Keratinocyte (primary cell): ENCODE data around the gene KIF22. TPM values are rescaled to one million over a fixed set of nuclear protein-coding genes. Genes with fewer than 3 reads are reported as not detected.

Experiments
- DNase-seq: peaks from one replicate; pipeline ENCODE4 v3.0.0-alpha.2; 2011; ENCODE audit warnings: low read depth, missing footprints, low spot score
- FAIRE-seq: peaks from 2 replicates; lab custom pipeline; 2011; peaks lifted over from hg19 to GRCh38; lab: Jason Lieb, UNC
- H2AFZ ChIP-seq: 2 replicates; pipeline ENCODE4 v1.6.0; 2012; ENCODE audit warnings: low read length, control low read depth, inconsistent platforms; ENCODE audit not compliant: control insufficient read depth
- H3K27ac ChIP-seq: 2 replicates; pipeline ENCODE4 v1.5.1; 2011; ENCODE audit warnings: low read length; ENCODE audit not compliant: control insufficient read depth, insufficient read depth
- H3K27me3 ChIP-seq: 3 replicates; pipeline ENCODE4 v1.6.0; 2011; ENCODE audit warnings: low read length; ENCODE audit not compliant: control insufficient read depth, insufficient read depth; ENCODE audit errors: extremely low read depth
- H3K36me3 ChIP-seq, 2 experiments: 2 replicates in 1 of 2; 3 replicates in 1 of 2; pipeline ENCODE4 v1.5.1; 2011; ENCODE audit warnings: low read length in 2 of 2, mild to moderate bottlenecking in 1 of 2; ENCODE audit not compliant: control insufficient read depth in 2 of 2, insufficient read depth in 2 of 2; ENCODE audit errors: extremely low read depth in 1 of 2
- H3K4me1 ChIP-seq: 3 replicates; pipeline ENCODE4 v1.5.1; 2011; ENCODE audit warnings: low read length; ENCODE audit not compliant: control insufficient read depth, insufficient read depth; ENCODE audit errors: extremely low read depth
- H3K4me2 ChIP-seq: 3 replicates; pipeline ENCODE4 v1.6.0; 2011; ENCODE audit warnings: low read depth, low read length; ENCODE audit not compliant: control insufficient read depth, insufficient read depth; ENCODE audit errors: extremely low read depth
- H3K4me3 ChIP-seq, 3 experiments: fragments of 200-600 bp in 1 of 3; sonication (generic) in 1 of 3; 2 replicates in 2 of 3; 3 replicates in 1 of 3; pipeline ENCODE4 v1.5.1; 2011 to 2016; ENCODE audit warnings: low read length in 3 of 3, mild to moderate bottlenecking in 3 of 3, control low read depth in 2 of 3, inconsistent platforms in 1 of 3, low read depth in 1 of 3, mixed read lengths in 1 of 3, mixed run types in 1 of 3, moderate library complexity in 1 of 3; ENCODE audit not compliant: control insufficient read depth in 2 of 3, insufficient read depth in 2 of 3; ENCODE audit errors: extremely low read depth in 1 of 3
- H3K79me2 ChIP-seq: 2 replicates; pipeline ENCODE4 v1.6.0; 2012; ENCODE audit warnings: low read length; ENCODE audit not compliant: control insufficient read depth, insufficient read depth
- H3K9ac ChIP-seq: 3 replicates; pipeline ENCODE4 v1.6.0; 2011; ENCODE audit warnings: low read length; ENCODE audit not compliant: control insufficient read depth, insufficient read depth; ENCODE audit errors: extremely low read depth
- H3K9me1 ChIP-seq: 3 replicates; pipeline ENCODE4 v1.6.0; 2011; ENCODE audit warnings: low read length; ENCODE audit not compliant: control insufficient read depth, insufficient read depth; ENCODE audit errors: extremely low read depth
- H3K9me3 ChIP-seq: 2 replicates; pipeline ENCODE4 v1.5.1; 2012; ENCODE audit warnings: low read depth, low read length; ENCODE audit not compliant: control insufficient read depth
- H4K20me1 ChIP-seq: 3 replicates; pipeline ENCODE4 v1.6.0; 2011; ENCODE audit warnings: low read length; ENCODE audit not compliant: control insufficient read depth, insufficient read depth; ENCODE audit errors: extremely low read depth
- EZH2 ChIP-seq: IDR thresholded peaks from one replicate; pipeline ENCODE4 v1.6.1; 2012; ENCODE audit warnings: inconsistent platforms, mild to moderate bottlenecking, low read length, moderate library complexity
- dilution Hi-C: fragments of 300-500 bp; cut with MboI; formaldehyde crosslinking; loops from one replicate; pipeline ENCODE4 v1.7.0; 2020; ENCODE audit warnings: low sequenced_read_pairs; ENCODE audit not compliant: extremely low pct_ligation_motif_present
- polyA plus RNA-seq, 5 experiments: library from polyadenylated mRNA; depleted of rRNA in 3 of 5; stranded (reverse) in 3 of 5; stranded (forward) in 1 of 5; unstranded in 1 of 5; fragments of >200 nt; gene quantifications; 1 replicate in 1 of 5; 2 replicates in 3 of 5; 3 replicates in 1 of 5; pipeline versions ENCODE4 v1.2.1 to v1.2.3, GENCODE V29; 2011 to 2012; ENCODE audit warnings: missing spikeins in 2 of 5, low read depth in 1 of 5, low replicate concordance in 1 of 5
- TF ChIP-seq, protein P1 (sequence below), 3 experiments: IDR thresholded peaks in 1 of 3; conservative IDR thresholded peaks in 1 of 3; optimal IDR thresholded peaks in 1 of 3; 2 replicates in 2 of 3; 3 replicates in 1 of 3; pipeline versions ENCODE3 to v1.5.1; 2011; ENCODE audit warnings: low read length in 3 of 3, mild to moderate bottlenecking in 3 of 3, moderate library complexity in 2 of 3, control low read depth in 1 of 3, inconsistent platforms in 1 of 3; ENCODE audit not compliant: insufficient read depth in 2 of 3; ENCODE audit errors: extremely low read depth in 1 of 3

The KIF22 gene
- polyA plus RNA-seq, 1 donor (not counting 4 experiments of a cell fraction or from before 2014, with no cell fraction given) = 43.7 TPM

DNA sequence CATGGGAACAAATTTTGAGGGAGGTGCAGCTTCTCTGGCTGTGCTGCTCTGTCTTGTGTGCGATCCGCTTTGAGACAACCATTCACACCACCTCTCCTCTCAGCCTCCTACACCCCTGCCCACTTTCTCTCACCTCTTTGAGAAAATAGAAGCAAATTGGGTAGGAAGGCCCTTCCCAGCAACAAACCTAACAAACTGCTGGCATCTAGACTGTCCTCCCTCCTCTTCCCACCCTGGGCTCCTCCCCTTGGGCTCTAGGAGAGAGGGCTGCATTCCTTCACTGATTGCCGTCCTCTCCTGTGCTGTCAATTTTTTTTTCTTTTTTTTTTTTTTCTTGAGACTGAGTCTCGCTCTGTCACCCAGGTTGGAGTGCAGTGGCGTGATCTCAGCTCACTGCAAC lies 59.0 kb downstream of the KIF22 start:
- FAIRE-seq (no peak), DNase-seq (no peak)
- H3K4me3 ChIP-seq = no peak overlapping the region
- no peaks in the 10 kb centered on the region for H4K20me1 ChIP-seq
- TF ChIP-seq EZH2 = no peak
- TF ChIP-seq, protein P1, sequence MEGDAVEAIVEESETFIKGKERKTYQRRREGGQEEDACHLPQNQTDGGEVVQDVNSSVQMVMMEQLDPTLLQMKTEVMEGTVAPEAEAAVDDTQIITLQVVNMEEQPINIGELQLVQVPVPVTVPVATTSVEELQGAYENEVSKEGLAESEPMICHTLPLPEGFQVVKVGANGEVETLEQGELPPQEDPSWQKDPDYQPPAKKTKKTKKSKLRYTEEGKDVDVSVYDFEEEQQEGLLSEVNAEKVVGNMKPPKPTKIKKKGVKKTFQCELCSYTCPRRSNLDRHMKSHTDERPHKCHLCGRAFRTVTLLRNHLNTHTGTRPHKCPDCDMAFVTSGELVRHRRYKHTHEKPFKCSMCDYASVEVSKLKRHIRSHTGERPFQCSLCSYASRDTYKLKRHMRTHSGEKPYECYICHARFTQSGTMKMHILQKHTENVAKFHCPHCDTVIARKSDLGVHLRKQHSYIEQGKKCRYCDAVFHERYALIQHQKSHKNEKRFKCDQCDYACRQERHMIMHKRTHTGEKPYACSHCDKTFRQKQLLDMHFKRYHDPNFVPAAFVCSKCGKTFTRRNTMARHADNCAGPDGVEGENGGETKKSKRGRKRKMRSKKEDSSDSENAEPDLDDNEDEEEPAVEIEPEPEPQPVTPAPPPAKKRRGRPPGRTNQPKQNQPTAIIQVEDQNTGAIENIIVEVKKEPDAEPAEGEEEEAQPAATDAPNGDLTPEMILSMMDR (optimal IDR thresholded peaks at IDR 0.05 in 1 of 3, IDR thresholded peaks at IDR 0.05 in 1 of 3, conservative IDR thresholded peaks at IDR 0.05 in 1 of 3; ENCODE audit: extremely low read depth in 1 of 3, insufficient read depth in 2 of 3, low read length in 3 of 3) = no peak
- H3K79me2 ChIP-seq = no peaks in the 10 kb centered on the region
- no peaks in the 10 kb centered on the region for H3K4me1 ChIP-seq
- no peak overlapping the region for H3K9ac ChIP-seq
- no peaks in the 10 kb centered on the region for H3K9me1 ChIP-seq
- H2AFZ ChIP-seq = no peak overlapping the region
- peaks cover 20 to 27% of the 10 kb centered on the region in 2 experiments for H3K36me3 ChIP-seq
- no peaks in the 10 kb centered on the region for H3K27me3 ChIP-seq
- H3K4me2 ChIP-seq = no peak overlapping the region
- no peaks in the 10 kb centered on the region for H3K9me3 ChIP-seq
- dilution Hi-C loops = no loop called here
- H3K27ac ChIP-seq = no peak overlapping the region

DNA sequence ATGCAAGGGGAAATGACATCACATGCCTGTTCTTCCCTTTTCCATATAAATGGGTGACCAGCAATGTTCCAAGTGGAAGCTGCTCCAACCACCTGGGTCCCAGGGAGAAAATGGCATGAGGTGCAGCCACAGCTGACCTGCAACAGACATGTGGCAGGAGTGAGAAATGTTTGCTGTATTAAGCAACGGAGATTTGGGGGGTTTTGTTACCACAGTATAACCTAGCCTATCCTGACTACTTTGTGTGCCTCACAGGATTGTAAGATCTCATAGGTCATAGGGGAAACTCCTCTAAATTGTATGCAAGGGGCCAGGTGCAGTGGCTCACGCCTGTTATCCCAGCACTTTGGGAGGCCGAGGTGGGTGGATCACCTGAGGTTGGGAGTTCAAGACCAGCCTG lies 60.4 kb downstream of the KIF22 start:
- TF ChIP-seq, protein P1 (optimal IDR thresholded peaks at IDR 0.05 in 1 of 3, IDR thresholded peaks at IDR 0.05 in 1 of 3, conservative IDR thresholded peaks at IDR 0.05 in 1 of 3; ENCODE audit: extremely low read depth in 1 of 3, insufficient read depth in 2 of 3, low read length in 3 of 3) = no peak
- no peak for TF ChIP-seq EZH2
- Histone ChIP-seq H3K79me2 (no peaks in the 10 kb centered on the region), H3K4me3 (no peak overlapping the region), H3K4me1 (no peaks in the 10 kb centered on the region), H3K9ac (no peak overlapping the region), H3K4me2 (no peak overlapping the region), H3K27ac (no peak overlapping the region), H3K27me3 (no peaks in the 10 kb centered on the region), H3K9me3 (no peaks in the 10 kb centered on the region), H4K20me1 (no peaks in the 10 kb centered on the region), H2AFZ (no peak overlapping the region), H3K9me1 (no peaks in the 10 kb centered on the region), H3K36me3 (peaks cover 12 to 15% of the 10 kb centered on the region in 2 experiments)
- FAIRE-seq (no peak), DNase-seq (no peak)
- dilution Hi-C loops = no loop called here
